Neural progenitor cell (in vitro differentiated cells): ENCODE data around the gene STOM.

Experiments used
- EZH2 ChIP-seq: fragments of 200-600 bp; sonication (generic); IDR thresholded peaks from 2 replicates; pipeline ENCODE4 v1.6.1; 2017; ENCODE audit warnings: antibody characterized with exemption, mild to moderate bottlenecking, moderate library complexity
- EZH2phosphoT487 ChIP-seq: fragments of 200-600 bp; sonication (generic); IDR thresholded peaks from 2 replicates; pipeline ENCODE4 v1.6.1; 2017; ENCODE audit warnings: antibody characterized with exemption
- TF ChIP-seq, protein P1 (sequence below): fragments of 200-600 bp; sonication (generic); IDR thresholded peaks from 2 replicates; pipeline ENCODE4 v1.5.1; 2017; ENCODE audit warnings: antibody characterized with exemption, mild to moderate bottlenecking

DNA sequence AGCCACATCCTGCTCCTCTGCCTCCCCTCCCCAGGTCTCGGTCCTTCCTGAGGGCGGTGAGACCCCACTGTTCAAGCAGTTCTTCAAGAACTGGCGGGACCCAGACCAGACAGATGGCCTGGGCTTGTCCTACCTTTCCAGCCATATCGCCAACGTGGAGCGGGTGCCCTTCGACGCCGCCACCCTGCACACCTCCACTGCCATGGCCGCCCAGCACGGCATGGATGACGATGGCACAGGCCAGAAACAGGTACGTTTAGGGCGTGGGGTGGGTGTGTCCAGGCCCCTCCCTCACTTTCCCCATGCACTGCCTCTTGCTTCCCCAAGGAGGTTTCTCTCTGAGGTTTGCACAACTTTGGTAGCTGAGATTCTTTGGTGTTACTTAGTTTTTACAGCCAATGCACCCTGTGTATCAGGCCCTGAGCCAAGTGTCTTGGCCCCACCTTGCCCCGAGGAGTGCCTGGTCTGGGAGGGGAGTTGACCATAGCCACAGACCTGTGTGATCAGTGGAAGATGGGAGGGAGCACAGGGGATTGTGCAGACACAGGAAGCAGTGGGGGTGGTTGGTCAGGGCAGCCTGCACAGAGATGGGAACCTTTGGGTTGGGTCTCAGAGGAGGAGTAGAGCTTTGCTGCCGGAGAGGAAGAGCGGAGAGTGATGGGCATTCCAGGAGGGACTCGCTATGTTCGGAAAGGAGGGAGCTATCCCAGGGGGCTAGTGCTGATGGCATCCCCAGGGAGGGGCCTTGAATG, 51.2 kb downstream of the STOM start:
- no peak for TF ChIP-seq EZH2
- TF ChIP-seq, protein P1, sequence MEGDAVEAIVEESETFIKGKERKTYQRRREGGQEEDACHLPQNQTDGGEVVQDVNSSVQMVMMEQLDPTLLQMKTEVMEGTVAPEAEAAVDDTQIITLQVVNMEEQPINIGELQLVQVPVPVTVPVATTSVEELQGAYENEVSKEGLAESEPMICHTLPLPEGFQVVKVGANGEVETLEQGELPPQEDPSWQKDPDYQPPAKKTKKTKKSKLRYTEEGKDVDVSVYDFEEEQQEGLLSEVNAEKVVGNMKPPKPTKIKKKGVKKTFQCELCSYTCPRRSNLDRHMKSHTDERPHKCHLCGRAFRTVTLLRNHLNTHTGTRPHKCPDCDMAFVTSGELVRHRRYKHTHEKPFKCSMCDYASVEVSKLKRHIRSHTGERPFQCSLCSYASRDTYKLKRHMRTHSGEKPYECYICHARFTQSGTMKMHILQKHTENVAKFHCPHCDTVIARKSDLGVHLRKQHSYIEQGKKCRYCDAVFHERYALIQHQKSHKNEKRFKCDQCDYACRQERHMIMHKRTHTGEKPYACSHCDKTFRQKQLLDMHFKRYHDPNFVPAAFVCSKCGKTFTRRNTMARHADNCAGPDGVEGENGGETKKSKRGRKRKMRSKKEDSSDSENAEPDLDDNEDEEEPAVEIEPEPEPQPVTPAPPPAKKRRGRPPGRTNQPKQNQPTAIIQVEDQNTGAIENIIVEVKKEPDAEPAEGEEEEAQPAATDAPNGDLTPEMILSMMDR = no peak
- TF ChIP-seq EZH2phosphoT487 = no peak
